ENCODE data around the gene TMEM80.

TMEM80 gene

DNA sequence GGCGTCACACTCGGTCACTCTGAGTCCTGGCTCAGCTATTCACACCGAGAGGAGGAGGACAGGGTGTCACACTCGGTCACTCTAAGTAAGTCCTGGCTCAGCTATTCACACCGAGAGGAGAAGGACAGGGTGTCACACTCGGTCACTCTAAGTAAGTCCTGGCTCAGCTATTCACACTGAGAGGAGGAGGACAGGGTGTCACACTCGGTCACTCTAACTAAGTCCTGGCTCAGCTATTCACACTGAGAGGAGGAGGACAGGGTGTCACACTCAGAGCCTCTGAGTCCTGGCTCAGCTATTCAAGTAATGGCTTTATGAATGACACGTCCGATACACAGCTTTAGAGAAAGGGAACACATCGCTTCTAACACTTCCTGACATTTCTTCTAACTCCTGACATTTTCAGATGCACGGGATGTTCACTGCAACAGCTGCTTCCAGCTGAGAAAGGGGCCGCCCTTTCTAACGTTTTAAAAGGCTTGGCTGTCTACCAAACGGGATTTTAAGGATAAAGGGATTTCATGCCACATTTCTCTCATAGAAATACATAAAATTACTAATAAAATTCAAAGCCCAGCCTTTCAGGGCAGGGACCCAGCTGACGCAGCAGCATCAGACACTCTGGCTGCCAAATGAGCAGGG lies 30.4 kb upstream of the TMEM80 start:
- H3K9me3 ChIP-seq (ENCODE audit: low read length): no peaks in the 10 kb centered on the region
- H3F3A ChIP-seq (ENCODE audit: insufficient read depth, low read length): no peaks in the 10 kb centered on the region
- H3K27ac ChIP-seq (ENCODE audit: low read depth, low read length, poor library complexity, severe bottlenecking): no peak overlapping the region
- H3K27me3 ChIP-seq (ENCODE audit: insufficient read depth, low read length): no peaks in the 10 kb centered on the region
- no peak overlapping the region for H2AFZ ChIP-seq (ENCODE audit: low read length)
- H4K20me1 ChIP-seq (ENCODE audit: insufficient read depth, low read length): no peaks in the 10 kb centered on the region
- no peak overlapping the region for H3K9ac ChIP-seq (ENCODE audit: low read length)
- peaks cover 18% of the 10 kb centered on the region for H3K36me3 ChIP-seq (ENCODE audit: insufficient read depth, low read length)
- no peak overlapping the region for H3K4me2 ChIP-seq (ENCODE audit: low read length)
- H3K4me1 ChIP-seq (ENCODE audit: insufficient read depth, low read length, severe bottlenecking): peaks cover 6% of the 10 kb centered on the region
- no peak overlapping the region for H3K4me3 ChIP-seq (ENCODE audit: low read depth, low read length, poor library complexity, severe bottlenecking)
- no peaks in the 10 kb centered on the region for H3K79me2 ChIP-seq (ENCODE audit: insufficient read depth, low read length)
- H3K9me2 ChIP-seq (ENCODE audit: low read depth, low read length): no peaks in the 10 kb centered on the region
- TF ChIP-seq, protein P1, sequence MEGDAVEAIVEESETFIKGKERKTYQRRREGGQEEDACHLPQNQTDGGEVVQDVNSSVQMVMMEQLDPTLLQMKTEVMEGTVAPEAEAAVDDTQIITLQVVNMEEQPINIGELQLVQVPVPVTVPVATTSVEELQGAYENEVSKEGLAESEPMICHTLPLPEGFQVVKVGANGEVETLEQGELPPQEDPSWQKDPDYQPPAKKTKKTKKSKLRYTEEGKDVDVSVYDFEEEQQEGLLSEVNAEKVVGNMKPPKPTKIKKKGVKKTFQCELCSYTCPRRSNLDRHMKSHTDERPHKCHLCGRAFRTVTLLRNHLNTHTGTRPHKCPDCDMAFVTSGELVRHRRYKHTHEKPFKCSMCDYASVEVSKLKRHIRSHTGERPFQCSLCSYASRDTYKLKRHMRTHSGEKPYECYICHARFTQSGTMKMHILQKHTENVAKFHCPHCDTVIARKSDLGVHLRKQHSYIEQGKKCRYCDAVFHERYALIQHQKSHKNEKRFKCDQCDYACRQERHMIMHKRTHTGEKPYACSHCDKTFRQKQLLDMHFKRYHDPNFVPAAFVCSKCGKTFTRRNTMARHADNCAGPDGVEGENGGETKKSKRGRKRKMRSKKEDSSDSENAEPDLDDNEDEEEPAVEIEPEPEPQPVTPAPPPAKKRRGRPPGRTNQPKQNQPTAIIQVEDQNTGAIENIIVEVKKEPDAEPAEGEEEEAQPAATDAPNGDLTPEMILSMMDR (IDR thresholded peaks at IDR 0.05; ENCODE audit: low read length): no peak
- TF ChIP-seq EZH2 (IDR thresholded peaks at IDR 0.05; ENCODE audit: borderline replicate concordance, low read length): no peak

DNA sequence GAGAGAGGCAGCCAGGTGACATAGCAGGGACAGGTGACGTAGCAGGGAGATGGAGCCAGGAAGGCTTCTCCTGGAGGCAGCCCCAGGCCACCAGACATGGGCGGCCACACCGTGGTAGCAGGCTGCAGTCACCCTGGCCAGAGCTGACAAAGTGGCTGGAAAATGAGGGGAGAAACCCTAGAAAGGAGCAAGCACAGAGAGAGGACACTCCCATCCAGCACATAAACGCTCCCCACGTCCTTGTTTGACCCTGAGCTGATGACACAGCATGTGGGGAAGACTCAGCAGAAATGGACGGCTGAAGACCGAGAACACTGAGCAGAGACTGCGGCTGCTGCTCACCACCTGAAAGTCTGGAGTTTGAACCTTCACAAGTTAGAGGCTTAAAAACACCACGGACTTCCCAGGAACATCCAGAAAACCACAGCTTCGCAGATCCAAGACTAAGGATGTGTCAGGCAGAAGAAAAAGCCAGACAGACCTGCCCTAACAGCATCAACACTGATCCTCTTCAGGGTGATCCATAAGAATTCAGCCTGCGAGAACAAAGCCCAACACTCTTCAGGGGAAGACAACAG lies 29.8 kb upstream of the TMEM80 start:
- TF ChIP-seq, protein P1 (IDR thresholded peaks at IDR 0.05; ENCODE audit: low read length): no peak
- TF ChIP-seq EZH2 (IDR thresholded peaks at IDR 0.05; ENCODE audit: borderline replicate concordance, low read length): no peak
- no peak overlapping the region for H3K27ac ChIP-seq (ENCODE audit: low read depth, low read length, poor library complexity, severe bottlenecking)

GRCh38 chr11:673866-674265 lies 21.8 kb upstream of the TMEM80 start:
- Histone ChIP-seq H3K4me1 (ENCODE audit: insufficient read depth, low read length, severe bottlenecking) (no peaks in the 10 kb centered on the region), H4K20me1 (ENCODE audit: insufficient read depth, low read length) (no peaks in the 10 kb centered on the region), H3K36me3 (ENCODE audit: insufficient read depth, low read length) (peaks cover 39% of the 10 kb centered on the region), H3K9me3 (ENCODE audit: low read length) (no peaks in the 10 kb centered on the region), H3K79me2 (ENCODE audit: insufficient read depth, low read length) (no peaks in the 10 kb centered on the region), H3K4me2 (ENCODE audit: low read length) (no peak overlapping the region), H3K9ac (ENCODE audit: low read length) (no peak overlapping the region), H3K9me2 (ENCODE audit: low read depth, low read length) (no peaks in the 10 kb centered on the region), H3K4me3 (ENCODE audit: low read depth, low read length, poor library complexity, severe bottlenecking) (no peak overlapping the region), H3K27ac (ENCODE audit: low read depth, low read length, poor library complexity, severe bottlenecking) (no peak overlapping the region), H3K27me3 (ENCODE audit: insufficient read depth, low read length) (no peaks in the 10 kb centered on the region), H2AFZ (ENCODE audit: low read length) (no peak overlapping the region), H3F3A (ENCODE audit: insufficient read depth, low read length) (no peaks in the 10 kb centered on the region)
- no peak for TF ChIP-seq EZH2 (IDR thresholded peaks at IDR 0.05; ENCODE audit: borderline replicate concordance, low read length)
- TF ChIP-seq, protein P1 (IDR thresholded peaks at IDR 0.05; ENCODE audit: low read length): no peak

More for the DNA sequence above, 29.8 kb upstream of the TMEM80 start:
- Histone ChIP-seq H3K4me3 (ENCODE audit: low read depth, low read length, poor library complexity, severe bottlenecking) (no peak overlapping the region), H3K9me2 (ENCODE audit: low read depth, low read length) (no peaks in the 10 kb centered on the region), H3K4me2 (ENCODE audit: low read length) (no peak overlapping the region), H3K27me3 (ENCODE audit: insufficient read depth, low read length) (no peaks in the 10 kb centered on the region), H3K9me3 (ENCODE audit: low read length) (no peaks in the 10 kb centered on the region), H3K9ac (ENCODE audit: low read length) (no peak overlapping the region), H3K79me2 (ENCODE audit: insufficient read depth, low read length) (no peaks in the 10 kb centered on the region), H2AFZ (ENCODE audit: low read length) (no peak overlapping the region), H4K20me1 (ENCODE audit: insufficient read depth, low read length) (no peaks in the 10 kb centered on the region), H3F3A (ENCODE audit: insufficient read depth, low read length) (no peaks in the 10 kb centered on the region), H3K36me3 (ENCODE audit: insufficient read depth, low read length) (peaks cover 18% of the 10 kb centered on the region), H3K4me1 (ENCODE audit: insufficient read depth, low read length, severe bottlenecking) (no peaks in the 10 kb centered on the region)
